Measurements from ENCODE around the gene NDUFV3.
"Not testable (repeated sequence)": the region's sequence is repeated elsewhere in the genome, so short reads cannot be mapped to it uniquely, and the experiment has no call there.

The NDUFV3 gene

DNA sequence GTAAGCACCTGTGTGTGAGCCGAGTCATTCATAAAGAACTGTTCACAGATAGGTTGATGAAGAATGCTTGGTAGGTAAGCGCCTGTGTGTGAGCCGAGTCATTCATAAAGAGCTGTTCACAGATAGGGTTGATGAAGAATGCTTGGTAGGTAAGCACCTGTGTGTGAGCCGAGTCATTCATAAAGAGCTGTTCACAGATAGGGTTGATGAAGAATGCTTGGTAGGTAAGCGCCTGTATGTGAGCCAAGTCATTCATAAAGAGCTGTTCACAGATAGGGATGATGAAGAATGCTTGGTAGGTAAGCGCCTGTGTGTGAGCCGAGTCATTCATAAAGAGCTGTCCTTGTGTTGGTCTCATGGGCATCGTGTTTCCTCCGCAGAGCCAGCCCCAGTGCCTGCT lies 15.4 kb downstream of the NDUFV3 start:
- H3K36me3 Mint-ChIP-seq, result peaks cover 42% of the 10 kb centered on the region
- not testable (repeated sequence) for H3K9me3 Mint-ChIP-seq, H3K27me3 Mint-ChIP-seq, H3K4me1 Mint-ChIP-seq, H3K4me3 Mint-ChIP-seq, ATAC-seq, H3K27ac Mint-ChIP-seq

DNA sequence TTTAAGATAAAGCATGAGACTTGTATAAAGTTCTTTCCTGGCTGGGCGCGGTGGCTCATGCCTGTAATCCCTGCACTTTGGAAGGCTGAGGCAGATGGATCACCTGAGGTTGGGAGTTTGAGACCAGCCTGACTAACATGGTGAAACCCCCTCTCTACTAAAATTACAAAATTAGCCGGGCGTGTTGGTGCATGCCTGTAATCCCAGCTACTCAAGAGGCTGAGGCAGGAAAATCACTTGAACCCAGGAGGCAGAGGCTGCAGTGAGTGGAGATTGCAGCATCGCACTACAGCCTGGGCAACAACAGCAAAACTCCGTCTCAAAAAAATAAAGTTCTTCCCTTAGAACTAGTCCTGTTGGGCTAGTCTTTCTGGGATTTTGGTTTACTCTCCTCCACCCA lies 18.8 kb downstream of the NDUFV3 start:
- ATAC-seq, H3K27me3 Mint-ChIP-seq, H3K9me3 Mint-ChIP-seq, H3K4me1 Mint-ChIP-seq, H3K27ac Mint-ChIP-seq, H3K4me3 Mint-ChIP-seq: not testable (repeated sequence)
- peaks cover 21% of the 10 kb centered on the region for H3K36me3 Mint-ChIP-seq

DNA sequence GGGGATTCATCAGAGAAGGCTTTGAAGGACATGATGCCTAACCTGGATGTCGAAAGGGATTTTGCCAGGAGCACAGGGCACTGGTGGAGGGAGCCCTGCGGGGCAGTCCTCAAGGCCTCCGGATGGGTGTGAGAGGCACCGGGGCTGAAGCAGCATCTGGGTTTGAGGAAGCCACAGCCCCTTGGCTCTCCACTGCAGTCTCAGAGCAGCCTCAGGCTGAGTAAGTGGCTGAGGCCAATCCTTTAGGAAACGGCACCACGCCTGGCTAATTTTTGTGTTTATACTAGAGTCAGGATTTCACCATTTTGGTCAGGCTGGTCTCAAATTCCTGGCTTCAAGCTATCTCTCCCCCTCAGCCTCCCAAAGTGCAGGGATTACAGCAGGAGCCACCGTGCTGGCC lies 20.4 kb downstream of the NDUFV3 start:
- no peak overlapping the region for H3K4me3 Mint-ChIP-seq
- ATAC-seq, result no peak
- H3K27me3 Mint-ChIP-seq, result no peaks in the 10 kb centered on the region
- no peaks in the 10 kb centered on the region for H3K9me3 Mint-ChIP-seq
- no peaks in the 10 kb centered on the region for H3K4me1 Mint-ChIP-seq
- H3K27ac Mint-ChIP-seq, result no peak overlapping the region
- peaks cover 18% of the 10 kb centered on the region for H3K36me3 Mint-ChIP-seq

DNA sequence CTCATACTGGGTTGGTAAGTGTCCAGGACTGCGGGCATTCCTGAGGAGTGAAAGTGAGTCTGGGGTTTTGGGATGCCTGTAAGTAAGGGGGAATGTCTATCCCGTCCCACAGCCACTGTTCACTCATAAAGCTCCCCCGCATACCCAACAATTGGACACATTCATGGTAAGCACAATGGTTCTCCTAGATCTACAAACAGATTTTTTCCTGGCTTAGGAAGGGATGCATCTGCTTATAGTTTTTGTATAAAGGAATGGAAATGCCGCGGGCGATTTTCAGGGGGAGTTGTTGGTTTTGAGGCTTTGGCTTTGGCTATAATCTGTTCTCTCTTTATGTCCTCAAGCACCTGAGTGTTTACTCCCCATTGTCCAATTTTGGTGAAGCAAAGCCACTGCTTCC lies 25.2 kb downstream of the NDUFV3 start:
- Mint-ChIP-seq H3K9me3 (no peaks in the 10 kb centered on the region), H3K36me3 (peaks cover 8% of the 10 kb centered on the region), H3K27ac (no peak overlapping the region), H3K27me3 (no peaks in the 10 kb centered on the region), H3K4me3 (no peak overlapping the region), H3K4me1 (peaks cover under 1% of the 10 kb centered on the region)
- ATAC-seq, result no peak

DNA sequence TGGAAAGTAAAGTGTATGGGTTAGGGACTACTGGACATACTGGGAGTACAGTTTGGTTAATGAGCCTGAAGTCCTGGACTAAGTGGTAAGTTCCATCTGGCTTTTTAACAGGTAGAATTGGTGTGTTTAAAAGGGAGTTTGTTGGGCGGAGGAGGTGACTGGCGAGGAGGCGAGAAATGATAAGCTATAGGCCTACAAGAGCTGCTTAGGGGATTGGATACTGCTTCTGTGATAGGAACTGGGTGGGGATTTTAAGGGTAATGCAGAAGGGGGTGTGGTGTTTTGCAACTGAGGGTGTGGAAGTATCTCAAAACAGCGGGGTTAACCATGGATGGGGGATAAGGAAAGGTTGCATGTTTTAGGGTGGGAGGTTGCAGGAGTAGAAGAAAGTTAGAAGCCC lies 28.8 kb downstream of the NDUFV3 start:
- Mint-ChIP-seq H3K4me1 (peaks cover 12% of the 10 kb centered on the region), H3K27ac (no peak overlapping the region), H3K4me3 (no peak overlapping the region), H3K9me3 (no peaks in the 10 kb centered on the region), H3K27me3 (no peaks in the 10 kb centered on the region), H3K36me3 (no peaks in the 10 kb centered on the region)
- ATAC-seq, result no peak

DNA sequence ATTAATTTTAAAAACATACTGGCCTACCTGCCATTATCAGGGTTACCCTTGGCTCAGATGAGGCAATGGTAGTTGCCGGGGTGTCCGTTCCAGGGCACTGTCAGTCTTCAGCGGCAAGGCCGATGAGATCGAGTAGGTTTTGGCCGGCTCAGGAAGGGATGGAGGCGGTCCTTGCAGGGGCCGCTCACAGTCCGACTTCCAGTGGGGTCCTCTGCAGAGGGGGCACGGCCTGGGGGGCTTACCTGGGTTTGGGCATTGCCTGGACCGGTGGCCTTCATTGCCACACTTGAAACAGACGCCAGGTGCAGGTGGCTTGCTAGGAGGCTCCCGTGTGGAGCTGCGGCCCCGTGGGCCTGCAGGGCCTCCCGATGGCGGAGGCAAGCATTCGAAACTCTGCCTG lies 29.8 kb downstream of the NDUFV3 start:
- Mint-ChIP-seq H3K4me1 (peaks cover 12% of the 10 kb centered on the region), H3K27me3 (no peaks in the 10 kb centered on the region), H3K27ac (no peak overlapping the region), H3K36me3 (no peaks in the 10 kb centered on the region), H3K4me3 (no peak overlapping the region), H3K9me3 (no peaks in the 10 kb centered on the region)
- no peak for ATAC-seq

DNA sequence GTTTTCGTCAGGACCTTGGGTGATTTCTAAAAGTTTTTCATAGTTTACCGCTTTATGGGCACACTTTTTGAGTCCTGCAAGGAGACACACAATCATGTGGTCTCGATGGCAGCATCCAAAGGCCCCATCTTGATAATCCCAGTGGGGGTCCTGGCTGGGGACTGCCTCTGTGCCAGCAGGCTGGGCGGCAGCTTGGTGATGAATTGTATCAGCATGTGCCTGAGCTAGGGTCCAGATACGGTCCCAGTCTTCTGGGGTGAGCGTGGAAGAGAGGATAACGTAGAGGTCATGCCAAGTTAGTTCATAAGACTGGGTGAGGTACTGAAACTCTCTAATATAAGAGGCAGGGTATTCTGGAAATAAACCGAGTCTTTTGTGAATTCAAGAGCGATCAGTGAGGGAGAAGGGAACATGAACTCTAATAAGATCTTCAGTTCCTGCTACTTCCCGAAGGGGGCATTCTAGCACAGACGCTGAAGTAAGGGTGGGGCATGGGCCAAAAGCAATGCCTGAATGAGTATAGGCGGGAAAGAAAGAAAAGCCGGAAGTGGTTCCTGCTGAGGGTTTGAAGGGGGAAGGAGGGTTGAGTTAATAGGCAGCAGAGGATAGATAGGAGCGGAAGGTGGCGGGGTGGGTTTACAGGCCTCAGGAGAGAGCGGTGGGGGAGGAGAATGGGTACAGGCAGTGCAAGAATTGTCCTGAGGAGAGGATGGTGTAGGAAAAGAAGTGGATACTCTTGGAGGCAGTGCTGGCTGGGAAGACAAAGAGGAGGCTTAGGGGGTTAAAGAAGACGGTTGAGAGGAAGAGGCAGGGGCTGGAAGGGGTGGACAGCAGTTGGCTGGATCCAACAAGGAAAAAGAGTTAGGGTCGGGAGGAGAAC lies 30.7 kb downstream of the NDUFV3 start:
- H3K9me3 Mint-ChIP-seq, result no peaks in the 10 kb centered on the region
- peak; percentile 88 for ATAC-seq
- no peaks in the 10 kb centered on the region for H3K36me3 Mint-ChIP-seq
- H3K4me1 Mint-ChIP-seq, result peaks cover 12% of the 10 kb centered on the region
- H3K4me3 Mint-ChIP-seq, result peak overlapping the region; percentile 22
- no peaks in the 10 kb centered on the region for H3K27me3 Mint-ChIP-seq
- H3K27ac Mint-ChIP-seq, result peak overlapping the region; percentile 36

DNA sequence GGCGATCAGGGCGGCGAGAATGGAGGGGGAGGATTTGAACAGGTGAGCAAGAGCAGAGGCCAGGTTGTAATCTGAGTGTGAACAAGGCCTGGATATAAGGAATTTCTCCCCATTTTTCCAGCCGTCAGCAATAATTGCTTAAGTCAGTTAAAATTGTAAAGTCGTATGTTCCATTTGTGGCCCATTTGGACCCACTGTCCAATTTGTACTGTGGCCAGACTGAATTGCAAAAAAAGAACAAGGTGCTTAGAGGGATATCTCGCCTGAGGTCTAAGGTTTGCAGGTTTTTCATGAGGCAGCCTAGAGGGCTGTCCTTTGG lies 31.3 kb downstream of the NDUFV3 start:
- ATAC-seq, result no peak

DNA sequence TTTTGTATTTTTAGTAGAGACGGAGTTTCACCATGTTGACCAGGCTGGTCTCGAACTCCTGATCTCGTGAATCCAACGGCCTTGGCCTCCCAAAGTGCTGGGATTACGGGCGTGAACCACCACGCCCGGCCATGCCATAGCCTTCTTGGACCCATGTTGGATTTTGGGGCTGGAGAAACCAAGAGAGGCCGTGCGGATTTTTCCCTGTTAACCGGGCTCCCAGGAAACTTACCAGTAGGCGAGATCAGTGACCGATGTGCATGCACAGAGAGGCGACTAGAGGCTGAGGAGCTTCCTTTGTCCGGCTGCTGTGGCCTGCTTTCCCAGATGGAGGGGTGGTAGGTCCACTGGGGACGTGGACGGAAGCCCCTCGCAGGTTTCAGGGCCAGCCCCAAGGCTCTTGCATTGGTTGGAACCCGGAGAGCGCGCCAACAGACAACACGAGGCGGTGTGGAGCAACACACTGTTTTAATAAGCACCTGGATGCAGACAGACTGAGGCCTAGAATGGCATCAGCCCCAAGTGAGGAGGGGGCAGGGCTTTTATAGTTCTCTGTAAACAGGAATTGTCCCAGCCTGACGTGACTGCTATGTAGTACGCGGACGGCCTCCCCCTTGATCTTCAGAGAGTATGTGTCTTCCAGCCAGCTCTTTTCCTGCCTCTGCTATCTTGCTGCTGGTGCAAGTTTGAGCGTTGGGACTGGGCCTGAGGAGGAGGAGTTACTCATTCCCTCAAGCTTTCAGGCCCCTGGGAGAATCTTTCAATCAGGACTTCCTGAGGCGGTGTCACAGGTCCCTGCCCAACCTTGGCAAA lies 32.2 kb downstream of the NDUFV3 start, which contains the start of gene ERVH48-1:
Gene ERVH48-1, minus strand, starts transcription at position 517 of the 813 bp plus-strand sequence. CDS start 6,624 bp downstream, outside the sequence.
- no peak within 1 kb of the TSS for H3K4me3 Mint-ChIP-seq
- ATAC-seq, result no peak
- H3K27ac Mint-ChIP-seq, result peak within 1 kb of the TSS; percentile 36
- H3K4me1 Mint-ChIP-seq, result peaks cover 12% of the 10 kb centered on the region
- no peaks in the 10 kb centered on the region for H3K27me3 Mint-ChIP-seq
- H3K36me3 Mint-ChIP-seq, result no peaks in the 10 kb centered on the region
- no peaks in the 10 kb centered on the region for H3K9me3 Mint-ChIP-seq

More for the DNA sequence above, 31.3 kb downstream of the NDUFV3 start:
- H3K9me3 Mint-ChIP-seq, result no peaks in the 10 kb centered on the region
- no peak overlapping the region for H3K4me3 Mint-ChIP-seq
- H3K27me3 Mint-ChIP-seq, result no peaks in the 10 kb centered on the region
- peaks cover 12% of the 10 kb centered on the region for H3K4me1 Mint-ChIP-seq
- H3K36me3 Mint-ChIP-seq, result no peaks in the 10 kb centered on the region
- H3K27ac Mint-ChIP-seq, result peak overlapping the region; percentile 36

DNA sequence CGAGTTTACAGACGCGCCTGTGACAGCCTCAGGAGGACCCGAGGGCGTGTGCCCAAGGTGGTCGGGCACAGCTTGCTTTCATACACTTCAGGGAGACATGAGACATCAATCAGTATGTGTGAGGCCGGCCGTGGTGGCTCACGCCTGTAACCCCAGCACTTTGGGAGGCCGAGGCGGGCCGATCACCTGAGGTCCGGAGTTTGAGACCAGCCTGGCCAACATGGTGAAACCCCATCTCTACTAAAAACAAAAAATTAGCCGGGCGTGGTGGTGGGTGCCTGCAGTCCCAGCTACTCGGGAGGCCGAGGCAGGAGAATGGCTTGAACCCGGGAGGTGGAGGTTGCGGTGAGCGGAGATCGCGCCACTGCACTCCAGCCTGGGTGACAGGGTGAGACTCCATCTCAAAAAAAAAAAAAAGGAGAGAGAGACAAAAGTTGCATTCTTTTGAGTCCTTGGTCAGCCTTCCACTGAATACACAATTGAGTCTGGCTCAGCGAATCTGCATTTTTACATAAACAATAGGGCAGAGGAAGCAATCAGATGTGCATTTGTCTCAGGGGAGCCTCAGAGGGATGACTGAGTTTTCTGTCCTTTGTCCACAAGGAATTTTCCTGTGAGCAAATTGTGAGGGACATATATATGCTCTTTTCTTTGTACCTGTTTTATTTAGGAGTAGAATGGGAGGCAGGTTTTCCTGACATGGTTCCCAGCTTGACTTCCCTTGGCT lies 34.5 kb downstream of the NDUFV3 start:
- not testable (repeated sequence) for H3K27ac Mint-ChIP-seq, H3K9me3 Mint-ChIP-seq

DNA sequence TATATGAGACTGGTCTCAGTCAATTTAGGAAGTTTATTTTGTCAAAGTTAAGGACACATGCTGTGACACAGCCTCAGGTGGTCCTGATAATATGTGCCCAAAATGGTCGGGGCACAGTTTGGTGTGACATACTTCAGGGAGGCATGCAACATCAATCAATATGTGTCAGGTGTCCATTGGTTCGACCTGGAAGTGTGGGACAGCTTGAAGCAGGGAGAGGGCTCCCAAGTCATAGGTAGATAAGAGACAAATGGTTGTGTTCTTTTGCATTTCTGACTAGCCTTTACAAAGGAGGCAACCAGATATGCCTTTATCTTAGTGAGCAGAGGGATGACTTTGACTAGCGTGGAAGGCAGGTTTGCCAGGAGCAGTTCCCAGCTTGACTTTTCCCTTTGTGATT lies 36.9 kb downstream of the NDUFV3 start:
- H3K27ac Mint-ChIP-seq, result no peak overlapping the region

More for the DNA sequence above, 34.5 kb downstream of the NDUFV3 start:
- not testable (repeated sequence) for H3K4me3 Mint-ChIP-seq, ATAC-seq, H3K27me3 Mint-ChIP-seq, H3K36me3 Mint-ChIP-seq
- H3K4me1 Mint-ChIP-seq, result peaks cover 26% of the 10 kb centered on the region

DNA sequence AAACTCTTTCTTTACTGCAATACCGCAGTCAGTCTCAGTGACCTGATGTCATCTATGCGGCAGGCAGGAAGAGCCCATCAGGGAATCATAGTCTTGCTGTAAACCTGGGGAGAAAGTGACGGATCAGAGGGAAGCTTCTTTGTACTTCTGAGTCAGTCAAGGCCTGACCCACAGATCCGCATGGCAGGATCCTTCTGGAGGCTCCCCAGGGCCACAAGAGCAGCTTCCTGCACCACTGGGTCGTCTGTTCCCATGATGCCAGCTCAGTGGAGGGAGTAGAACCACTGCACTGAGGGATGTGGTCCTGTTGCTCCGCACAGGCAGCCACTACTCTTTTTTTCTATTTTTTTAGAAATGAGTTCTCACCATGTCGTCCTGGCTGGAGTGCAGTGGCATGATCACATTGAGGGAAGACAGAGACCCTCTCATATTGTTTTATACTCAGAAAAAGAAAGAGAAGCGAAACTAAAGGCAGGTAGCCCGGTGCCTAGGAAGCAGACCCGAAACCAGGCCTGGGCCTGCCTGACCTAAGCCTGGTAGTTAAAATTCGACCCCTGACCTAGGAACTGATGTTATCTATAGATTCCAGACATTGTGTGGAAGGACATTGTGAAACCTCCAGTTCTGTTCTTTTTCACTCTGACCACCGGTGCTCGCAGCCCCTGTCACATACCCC lies 38.6 kb downstream of the NDUFV3 start:
- no peaks in the 10 kb centered on the region for H3K9me3 Mint-ChIP-seq
- no peaks in the 10 kb centered on the region for H3K36me3 Mint-ChIP-seq
- H3K4me3 Mint-ChIP-seq, result no peak overlapping the region
- ATAC-seq, result peak; percentile 50
- no peaks in the 10 kb centered on the region for H3K27me3 Mint-ChIP-seq
- peaks cover 24% of the 10 kb centered on the region for H3K4me1 Mint-ChIP-seq
- H3K27ac Mint-ChIP-seq, result peak overlapping the region; percentile 32

More for the DNA sequence above, 36.9 kb downstream of the NDUFV3 start:
- ATAC-seq, result no peak
- H3K9me3 Mint-ChIP-seq, result no peaks in the 10 kb centered on the region
- no peaks in the 10 kb centered on the region for H3K27me3 Mint-ChIP-seq
- no peaks in the 10 kb centered on the region for H3K36me3 Mint-ChIP-seq
- H3K4me1 Mint-ChIP-seq, result peaks cover 18% of the 10 kb centered on the region
- no peak overlapping the region for H3K4me3 Mint-ChIP-seq

DNA sequence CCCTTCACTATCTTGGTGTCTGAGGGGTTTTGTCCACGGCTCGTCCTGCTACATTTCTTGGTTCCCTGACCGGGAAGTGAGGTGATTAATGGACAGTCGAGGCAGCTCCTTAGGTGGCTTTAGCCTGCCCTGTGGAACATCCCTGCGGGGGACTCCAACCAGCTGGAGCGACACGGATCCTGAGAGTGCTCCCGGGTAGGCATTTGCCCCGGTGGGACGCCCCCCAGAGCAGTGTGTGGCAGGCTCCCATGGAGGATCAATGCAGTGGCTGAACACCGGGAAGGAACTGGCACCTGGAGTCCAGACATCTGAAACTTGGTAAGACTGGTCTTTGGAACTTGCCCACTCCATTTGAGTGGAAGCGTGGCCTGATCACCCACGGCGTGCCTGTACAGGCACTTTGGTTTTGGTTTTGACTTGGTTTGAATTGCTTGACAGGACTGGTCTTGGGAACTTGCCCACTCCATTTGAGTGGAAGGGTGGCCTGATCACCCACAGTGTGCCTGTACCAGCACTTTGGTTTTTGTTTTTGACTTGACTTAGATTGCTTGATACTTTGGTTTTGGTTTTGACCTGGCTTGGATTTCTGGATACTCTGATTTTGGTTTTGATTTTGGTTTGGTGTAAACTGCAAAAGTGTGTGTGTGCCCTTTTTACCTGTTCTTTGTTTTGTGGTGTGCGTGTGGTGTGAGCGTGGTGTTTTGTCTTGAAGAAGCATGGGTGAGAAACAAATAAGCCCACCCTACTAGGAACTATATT lies 39.4 kb downstream of the NDUFV3 start:
- H3K4me3 Mint-ChIP-seq, H3K36me3 Mint-ChIP-seq, H3K27me3 Mint-ChIP-seq, H3K9me3 Mint-ChIP-seq, ATAC-seq: not testable (repeated sequence)
- peak overlapping the region; percentile 11 for H3K27ac Mint-ChIP-seq
- H3K4me1 Mint-ChIP-seq, result peaks cover 32% of the 10 kb centered on the region
